ENCODE measurements around the gene CDH26.

DNA sequence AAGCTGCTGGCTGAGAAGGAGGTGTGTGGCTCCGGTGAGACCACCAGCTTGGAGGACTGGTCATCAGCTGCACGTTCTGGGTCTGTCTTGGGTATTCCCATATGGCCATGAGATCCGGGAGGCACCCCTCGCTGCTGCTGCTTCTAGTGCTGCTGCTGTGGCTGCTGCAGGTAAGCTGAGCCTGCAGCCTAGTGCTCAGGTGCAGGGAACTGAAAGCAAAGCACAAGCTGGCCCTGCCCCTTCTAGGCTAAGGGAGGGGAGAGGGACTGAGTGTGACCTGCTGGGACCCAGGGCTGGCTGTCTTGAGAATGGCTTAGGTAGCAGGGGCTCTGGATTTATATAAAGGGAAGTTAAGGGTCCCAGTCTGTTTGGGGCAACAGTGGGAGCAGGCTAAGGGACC lies 403 bp downstream of the CDH26 start:
- TF ChIP-seq, protein P1, sequence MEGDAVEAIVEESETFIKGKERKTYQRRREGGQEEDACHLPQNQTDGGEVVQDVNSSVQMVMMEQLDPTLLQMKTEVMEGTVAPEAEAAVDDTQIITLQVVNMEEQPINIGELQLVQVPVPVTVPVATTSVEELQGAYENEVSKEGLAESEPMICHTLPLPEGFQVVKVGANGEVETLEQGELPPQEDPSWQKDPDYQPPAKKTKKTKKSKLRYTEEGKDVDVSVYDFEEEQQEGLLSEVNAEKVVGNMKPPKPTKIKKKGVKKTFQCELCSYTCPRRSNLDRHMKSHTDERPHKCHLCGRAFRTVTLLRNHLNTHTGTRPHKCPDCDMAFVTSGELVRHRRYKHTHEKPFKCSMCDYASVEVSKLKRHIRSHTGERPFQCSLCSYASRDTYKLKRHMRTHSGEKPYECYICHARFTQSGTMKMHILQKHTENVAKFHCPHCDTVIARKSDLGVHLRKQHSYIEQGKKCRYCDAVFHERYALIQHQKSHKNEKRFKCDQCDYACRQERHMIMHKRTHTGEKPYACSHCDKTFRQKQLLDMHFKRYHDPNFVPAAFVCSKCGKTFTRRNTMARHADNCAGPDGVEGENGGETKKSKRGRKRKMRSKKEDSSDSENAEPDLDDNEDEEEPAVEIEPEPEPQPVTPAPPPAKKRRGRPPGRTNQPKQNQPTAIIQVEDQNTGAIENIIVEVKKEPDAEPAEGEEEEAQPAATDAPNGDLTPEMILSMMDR (IDR thresholded peaks at IDR 0.05; ENCODE audit: low read depth, low read length): no peak
- TF ChIP-seq EZH2phosphoT487 (IDR thresholded peaks at IDR 0.05; ENCODE audit: low read depth): no peak
